ENCODE measurements around the gene HINT3. TPM values are rescaled to one million over a fixed set of nuclear protein-coding genes. Genes with fewer than 3 reads are reported as not detected.

Gene HINT3
- 20.9 and 22.2 TPM in 2 replicates for total RNA-seq

DNA sequence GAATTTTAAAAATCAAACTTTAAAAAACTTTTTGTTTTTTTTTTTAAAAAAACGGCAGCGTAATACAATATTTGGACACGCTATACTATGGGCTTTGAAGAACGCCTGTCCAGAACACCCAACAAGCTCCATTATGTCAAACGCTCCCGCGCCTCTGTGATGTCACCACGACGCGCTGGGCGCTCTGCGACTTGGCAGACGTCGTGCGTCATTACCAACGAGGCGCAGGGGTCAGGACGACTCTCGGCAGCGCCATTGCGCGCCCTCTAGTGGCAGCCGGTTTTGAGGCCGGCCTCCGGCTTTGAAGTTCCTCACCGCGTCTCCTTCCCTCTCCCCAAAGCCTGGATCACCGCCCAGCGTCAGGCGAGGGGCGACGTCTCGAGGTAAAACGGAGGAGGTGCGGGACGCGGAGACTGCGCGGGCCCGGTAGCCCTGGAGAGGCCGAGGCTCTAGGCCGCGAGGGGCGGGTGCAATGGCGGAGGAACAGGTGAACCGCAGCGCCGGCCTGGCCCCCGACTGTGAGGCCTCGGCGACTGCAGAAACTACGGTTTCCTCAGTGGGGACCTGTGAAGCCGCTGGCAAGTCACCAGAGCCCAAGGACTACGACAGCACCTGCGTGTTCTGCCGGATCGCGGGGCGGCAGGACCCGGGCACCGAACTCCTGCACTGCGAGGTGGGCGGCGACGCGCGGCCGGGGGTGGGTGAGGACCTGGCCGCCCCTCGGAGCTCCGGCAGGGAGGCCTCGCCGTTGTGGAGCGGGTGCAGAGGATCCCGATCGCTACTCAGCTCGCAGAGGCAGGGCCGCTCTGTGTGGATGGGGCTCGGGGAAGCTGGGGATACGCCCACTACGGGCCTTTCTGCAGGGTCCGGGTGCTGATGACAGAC is at the start of gene HINT3:
TSS of gene HINT3 (plus strand) at position 265 of the 885 bp plus-strand sequence. CDS start at position 473, 208 bp downstream.

DNA sequence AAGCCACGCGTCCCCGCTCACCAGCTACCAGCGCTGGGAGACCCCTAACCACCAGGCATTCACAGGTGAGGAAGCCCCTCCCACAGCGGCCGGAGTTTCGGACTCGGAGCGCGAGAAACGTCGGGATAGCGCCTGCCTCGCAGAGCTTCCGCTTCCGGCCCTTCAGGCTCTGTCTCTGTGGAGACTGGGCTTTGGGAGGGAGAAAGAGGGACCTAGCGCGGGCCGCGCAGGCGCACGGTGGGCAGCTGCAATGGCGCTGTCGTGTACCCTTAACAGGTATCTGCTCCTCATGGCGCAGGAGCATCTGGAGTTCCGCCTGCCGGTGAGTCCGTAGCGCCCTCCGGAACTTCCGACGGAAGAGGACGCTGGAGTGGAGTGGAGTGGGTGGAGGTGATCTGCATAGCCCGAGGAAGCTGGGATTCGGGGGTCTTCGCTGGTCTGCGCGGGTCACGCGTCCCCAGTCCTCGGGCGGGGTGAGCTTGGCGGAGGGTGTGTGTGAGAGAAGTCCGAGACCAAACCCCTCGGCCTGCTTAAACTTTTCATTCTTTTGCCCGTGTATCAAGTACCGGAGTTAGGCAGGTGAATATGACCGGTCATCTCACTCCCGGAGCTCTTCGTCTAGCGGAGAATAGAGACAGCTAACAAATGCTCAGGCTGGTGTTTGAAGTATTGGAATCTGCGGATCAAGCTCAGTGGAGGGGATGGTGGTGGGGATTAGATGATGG is 29.9 kb downstream of the HINT3 start, which contains the start of gene TRMT11:
TSS of gene TRMT11 (plus strand) at position 240 of the 725 bp plus-strand sequence. CDS start at position 251, 11 bp downstream.

Small RNA genes lying within 50 kb of the gene (small RNA-seq; reads per million reads assigned to genes)
- gene RNA5SP216 = not detected

Other genes with a start within 250 kb of the HINT3 start
- gene HEY2, start 207.1 kb upstream of the HINT3 start, total RNA-seq = 2.2 and 2.3 TPM in 2 replicates
- 12.9 and 14.8 TPM in 2 replicates for gene NCOA7, start 165.8 kb upstream of the HINT3 start, total RNA-seq
- 17.6 and 25.0 TPM in 2 replicates for gene TRMT11, start 29.8 kb downstream of the HINT3 start, total RNA-seq

Data from hair follicle dermal papilla cell (primary cell).